ENCODE measurements around the gene SOCS3.

Gene SOCS3

DNA sequence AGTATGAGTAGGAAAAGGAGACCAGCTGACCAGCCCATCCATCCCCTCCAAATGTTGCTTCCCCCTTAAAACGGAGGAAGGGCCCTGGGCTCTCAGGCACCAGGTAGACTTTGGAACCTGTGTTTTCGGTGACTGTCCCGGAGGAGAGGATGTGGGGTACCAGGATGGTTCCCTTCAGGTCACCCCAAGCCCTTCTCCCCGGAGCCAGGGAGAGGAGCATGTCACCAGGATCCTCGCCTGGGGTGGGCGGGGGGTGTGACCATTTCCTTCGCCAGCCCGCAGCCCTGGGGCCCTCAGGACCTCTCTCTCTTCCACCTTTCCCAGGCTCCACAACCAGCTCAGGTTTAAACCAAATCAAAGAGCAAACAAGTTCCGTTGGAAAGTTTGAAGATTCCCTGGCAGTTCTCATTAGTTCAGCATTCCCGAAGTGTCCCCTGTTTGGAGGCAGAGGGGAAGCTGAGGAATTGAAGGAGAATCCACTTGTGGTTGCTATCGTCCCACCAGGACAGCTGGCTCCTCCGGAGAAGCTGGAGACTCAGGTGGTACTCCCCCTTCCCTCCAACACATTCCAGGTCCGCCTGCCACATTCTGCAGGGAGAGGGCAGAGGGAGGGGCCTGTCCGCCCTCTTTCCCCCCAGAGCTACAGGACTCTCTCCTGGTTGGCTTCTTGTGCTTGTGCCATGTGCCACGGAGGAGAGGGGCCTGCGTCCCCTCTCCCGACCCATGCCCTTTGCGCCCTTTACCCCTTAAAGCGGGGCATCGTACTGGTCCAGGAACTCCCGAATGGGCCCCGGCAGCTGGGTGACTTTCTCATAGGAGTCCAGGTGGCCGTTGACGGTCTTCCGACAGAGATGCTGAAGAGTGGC lies 2.0 kb downstream of the SOCS3 start (continued):
- TF ChIP-seq, protein P1, sequence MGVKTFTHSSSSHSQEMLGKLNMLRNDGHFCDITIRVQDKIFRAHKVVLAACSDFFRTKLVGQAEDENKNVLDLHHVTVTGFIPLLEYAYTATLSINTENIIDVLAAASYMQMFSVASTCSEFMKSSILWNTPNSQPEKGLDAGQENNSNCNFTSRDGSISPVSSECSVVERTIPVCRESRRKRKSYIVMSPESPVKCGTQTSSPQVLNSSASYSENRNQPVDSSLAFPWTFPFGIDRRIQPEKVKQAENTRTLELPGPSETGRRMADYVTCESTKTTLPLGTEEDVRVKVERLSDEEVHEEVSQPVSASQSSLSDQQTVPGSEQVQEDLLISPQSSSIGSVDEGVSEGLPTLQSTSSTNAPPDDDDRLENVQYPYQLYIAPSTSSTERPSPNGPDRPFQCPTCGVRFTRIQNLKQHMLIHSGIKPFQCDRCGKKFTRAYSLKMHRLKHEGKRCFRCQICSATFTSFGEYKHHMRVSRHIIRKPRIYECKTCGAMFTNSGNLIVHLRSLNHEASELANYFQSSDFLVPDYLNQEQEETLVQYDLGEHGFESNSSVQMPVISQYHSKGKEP (tag by site-specific recombination; IDR thresholded peaks at IDR 0.05): no peak
- TF ChIP-seq ZNF416 (tag by site-specific recombination; IDR thresholded peaks at IDR 0.05) (no peak), ZNF146 (tag by site-specific recombination; IDR thresholded peaks at IDR 0.05) (no peak), IKZF3 (tag by site-specific recombination; IDR thresholded peaks at IDR 0.05) (peak; percentile 59), MEIS1 (CRISPR knock-in tag; IDR thresholded peaks at IDR 0.05; ENCODE audit: borderline replicate concordance) (no peak), ZNF292 (tag by site-specific recombination; IDR thresholded peaks at IDR 0.05; ENCODE audit: borderline replicate concordance, low read depth) (no peak), ZNF571 (tag by site-specific recombination; IDR thresholded peaks at IDR 0.05) (no peak), ZEB2 (tag by site-specific recombination; IDR thresholded peaks at IDR 0.05) (no peak), ZNF707 (tag by site-specific recombination; IDR thresholded peaks at IDR 0.05) (no peak), ZNF214 (tag by site-specific recombination; IDR thresholded peaks at IDR 0.05; ENCODE audit: borderline replicate concordance) (no peak), SCRT2 (tag by site-specific recombination; IDR thresholded peaks at IDR 0.05) (no peak), HOXC10 (CRISPR knock-in tag; IDR thresholded peaks at IDR 0.05) (no peak), ZNF394 (tag by site-specific recombination; IDR thresholded peaks at IDR 0.05; ENCODE audit: borderline replicate concordance) (peak; percentile 97), ZNF184 (tag by site-specific recombination; IDR thresholded peaks at IDR 0.05) (no peak), ZNF777 (tag by site-specific recombination; IDR thresholded peaks at IDR 0.05; ENCODE audit: borderline replicate concordance) (no peak), MYNN (tag by site-specific recombination; IDR thresholded peaks at IDR 0.05; ENCODE audit: borderline replicate concordance) (no peak)
- TF ChIP-seq, protein P2, sequence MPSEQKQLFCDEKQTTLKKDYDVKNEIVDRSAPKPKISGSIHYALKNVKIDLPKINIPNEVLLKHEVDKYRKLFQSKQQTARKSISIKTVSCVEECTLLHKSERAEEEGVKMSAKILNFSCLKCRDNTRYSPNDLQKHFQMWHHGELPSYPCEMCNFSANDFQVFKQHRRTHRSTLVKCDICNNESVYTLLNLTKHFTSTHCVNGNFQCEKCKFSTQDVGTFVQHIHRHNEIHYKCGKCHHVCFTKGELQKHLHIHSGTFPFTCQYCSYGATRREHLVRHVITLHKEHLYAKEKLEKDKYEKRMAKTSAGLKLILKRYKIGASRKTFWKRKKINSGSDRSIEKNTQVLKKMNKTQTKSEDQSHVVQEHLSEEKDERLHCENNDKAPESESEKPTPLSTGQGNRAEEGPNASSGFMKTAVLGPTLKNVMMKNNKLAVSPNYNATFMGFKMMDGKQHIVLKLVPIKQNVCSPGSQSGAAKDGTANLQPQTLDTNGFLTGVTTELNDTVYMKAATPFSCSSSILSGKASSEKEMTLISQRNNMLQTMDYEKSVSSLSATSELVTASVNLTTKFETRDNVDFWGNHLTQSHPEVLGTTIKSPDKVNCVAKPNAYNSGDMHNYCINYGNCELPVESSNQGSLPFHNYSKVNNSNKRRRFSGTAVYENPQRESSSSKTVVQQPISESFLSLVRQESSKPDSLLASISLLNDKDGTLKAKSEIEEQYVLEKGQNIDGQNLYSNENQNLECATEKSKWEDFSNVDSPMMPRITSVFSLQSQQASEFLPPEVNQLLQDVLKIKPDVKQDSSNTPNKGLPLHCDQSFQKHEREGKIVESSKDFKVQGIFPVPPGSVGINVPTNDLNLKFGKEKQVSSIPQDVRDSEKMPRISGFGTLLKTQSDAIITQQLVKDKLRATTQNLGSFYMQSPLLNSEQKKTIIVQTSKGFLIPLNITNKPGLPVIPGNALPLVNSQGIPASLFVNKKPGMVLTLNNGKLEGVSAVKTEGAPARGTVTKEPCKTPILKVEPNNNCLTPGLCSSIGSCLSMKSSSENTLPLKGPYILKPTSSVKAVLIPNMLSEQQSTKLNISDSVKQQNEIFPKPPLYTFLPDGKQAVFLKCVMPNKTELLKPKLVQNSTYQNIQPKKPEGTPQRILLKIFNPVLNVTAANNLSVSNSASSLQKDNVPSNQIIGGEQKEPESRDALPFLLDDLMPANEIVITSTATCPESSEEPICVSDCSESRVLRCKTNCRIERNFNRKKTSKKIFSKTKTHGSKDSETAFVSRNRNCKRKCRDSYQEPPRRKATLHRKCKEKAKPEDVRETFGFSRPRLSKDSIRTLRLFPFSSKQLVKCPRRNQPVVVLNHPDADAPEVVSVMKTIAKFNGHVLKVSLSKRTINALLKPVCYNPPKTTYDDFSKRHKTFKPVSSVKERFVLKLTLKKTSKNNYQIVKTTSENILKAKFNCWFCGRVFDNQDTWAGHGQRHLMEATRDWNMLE (tag by site-specific recombination; conservative IDR thresholded peaks at IDR 0.05; ENCODE audit: low read depth): no peak
- TF ChIP-seq, protein P3, sequence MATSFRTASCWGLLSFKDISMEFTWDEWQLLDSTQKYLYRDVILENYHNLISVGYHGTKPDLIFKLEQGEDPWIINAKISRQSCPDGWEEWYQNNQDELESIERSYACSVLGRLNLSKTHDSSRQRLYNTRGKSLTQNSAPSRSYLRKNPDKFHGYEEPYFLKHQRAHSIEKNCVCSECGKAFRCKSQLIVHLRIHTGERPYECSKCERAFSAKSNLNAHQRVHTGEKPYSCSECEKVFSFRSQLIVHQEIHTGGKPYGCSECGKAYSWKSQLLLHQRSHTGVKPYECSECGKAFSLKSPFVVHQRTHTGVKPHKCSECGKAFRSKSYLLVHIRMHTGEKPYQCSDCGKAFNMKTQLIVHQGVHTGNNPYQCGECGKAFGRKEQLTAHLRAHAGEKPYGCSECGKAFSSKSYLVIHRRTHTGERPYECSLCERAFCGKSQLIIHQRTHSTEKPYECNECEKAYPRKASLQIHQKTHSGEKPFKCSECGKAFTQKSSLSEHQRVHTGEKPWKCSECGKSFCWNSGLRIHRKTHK (tag by site-specific recombination; IDR thresholded peaks at IDR 0.05): no peak
- TF ChIP-seq, protein P4, sequence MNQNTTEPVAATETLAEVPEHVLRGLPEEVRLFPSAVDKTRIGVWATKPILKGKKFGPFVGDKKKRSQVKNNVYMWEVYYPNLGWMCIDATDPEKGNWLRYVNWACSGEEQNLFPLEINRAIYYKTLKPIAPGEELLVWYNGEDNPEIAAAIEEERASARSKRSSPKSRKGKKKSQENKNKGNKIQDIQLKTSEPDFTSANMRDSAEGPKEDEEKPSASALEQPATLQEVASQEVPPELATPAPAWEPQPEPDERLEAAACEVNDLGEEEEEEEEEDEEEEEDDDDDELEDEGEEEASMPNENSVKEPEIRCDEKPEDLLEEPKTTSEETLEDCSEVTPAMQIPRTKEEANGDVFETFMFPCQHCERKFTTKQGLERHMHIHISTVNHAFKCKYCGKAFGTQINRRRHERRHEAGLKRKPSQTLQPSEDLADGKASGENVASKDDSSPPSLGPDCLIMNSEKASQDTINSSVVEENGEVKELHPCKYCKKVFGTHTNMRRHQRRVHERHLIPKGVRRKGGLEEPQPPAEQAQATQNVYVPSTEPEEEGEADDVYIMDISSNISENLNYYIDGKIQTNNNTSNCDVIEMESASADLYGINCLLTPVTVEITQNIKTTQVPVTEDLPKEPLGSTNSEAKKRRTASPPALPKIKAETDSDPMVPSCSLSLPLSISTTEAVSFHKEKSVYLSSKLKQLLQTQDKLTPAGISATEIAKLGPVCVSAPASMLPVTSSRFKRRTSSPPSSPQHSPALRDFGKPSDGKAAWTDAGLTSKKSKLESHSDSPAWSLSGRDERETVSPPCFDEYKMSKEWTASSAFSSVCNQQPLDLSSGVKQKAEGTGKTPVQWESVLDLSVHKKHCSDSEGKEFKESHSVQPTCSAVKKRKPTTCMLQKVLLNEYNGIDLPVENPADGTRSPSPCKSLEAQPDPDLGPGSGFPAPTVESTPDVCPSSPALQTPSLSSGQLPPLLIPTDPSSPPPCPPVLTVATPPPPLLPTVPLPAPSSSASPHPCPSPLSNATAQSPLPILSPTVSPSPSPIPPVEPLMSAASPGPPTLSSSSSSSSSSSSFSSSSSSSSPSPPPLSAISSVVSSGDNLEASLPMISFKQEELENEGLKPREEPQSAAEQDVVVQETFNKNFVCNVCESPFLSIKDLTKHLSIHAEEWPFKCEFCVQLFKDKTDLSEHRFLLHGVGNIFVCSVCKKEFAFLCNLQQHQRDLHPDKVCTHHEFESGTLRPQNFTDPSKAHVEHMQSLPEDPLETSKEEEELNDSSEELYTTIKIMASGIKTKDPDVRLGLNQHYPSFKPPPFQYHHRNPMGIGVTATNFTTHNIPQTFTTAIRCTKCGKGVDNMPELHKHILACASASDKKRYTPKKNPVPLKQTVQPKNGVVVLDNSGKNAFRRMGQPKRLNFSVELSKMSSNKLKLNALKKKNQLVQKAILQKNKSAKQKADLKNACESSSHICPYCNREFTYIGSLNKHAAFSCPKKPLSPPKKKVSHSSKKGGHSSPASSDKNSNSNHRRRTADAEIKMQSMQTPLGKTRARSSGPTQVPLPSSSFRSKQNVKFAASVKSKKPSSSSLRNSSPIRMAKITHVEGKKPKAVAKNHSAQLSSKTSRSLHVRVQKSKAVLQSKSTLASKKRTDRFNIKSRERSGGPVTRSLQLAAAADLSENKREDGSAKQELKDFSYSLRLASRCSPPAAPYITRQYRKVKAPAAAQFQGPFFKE (tag by site-specific recombination; IDR thresholded peaks at IDR 0.05; ENCODE audit: borderline replicate concordance): no peak
